Measurements from ENCODE around the gene CENPC. TPM values are rescaled to one million over a fixed set of nuclear protein-coding genes. Genes with fewer than 3 reads are reported as not detected.
"Not testable (repeated sequence)": the region's sequence is repeated elsewhere in the genome, so short reads cannot be mapped to it uniquely, and the experiment has no call there.

CENPC gene
- total RNA-seq, 1 experiment from 2014 or later: 17.7 TPM

- ChIA-PET CTCF (interaction anchor here (0.9 to 1.6 kb wide), 2 partner anchors 131 to 836 kb away, joined by 3 to 4 read pairs; no protein-coding TSS in a partner anchor), POLR2A (no interaction called here)
- no TSS peak for BruUV-seq (replicated peaks)
- no peaks in the 10 kb centered on the region for H3K27me3 Mint-ChIP-seq (ENCODE audit: insufficient read depth, unreplicated experiment)
- H3K9me3 Mint-ChIP-seq (ENCODE audit: unreplicated experiment): no peaks in the 10 kb centered on the region
- H3K4me1 Mint-ChIP-seq (ENCODE audit: insufficient read depth, unreplicated experiment): peaks cover 23% of the 10 kb centered on the region
- H3K36me3 Mint-ChIP-seq (ENCODE audit: insufficient read depth, unreplicated experiment): peaks cover 59% of the 10 kb centered on the region
- TF ChIP-seq CTCF (IDR thresholded peaks at IDR 0.05; ENCODE audit: unreplicated experiment): no peak
- intact Hi-C loops (cut with micrococcal nuclease): loop anchor here (10.0 kb wide), 1 partner anchor 635 kb away; no protein-coding TSS in a partner anchor
- no peak for DNase-seq (ENCODE audit: unreplicated experiment)
- no peak overlapping the region for H3K27ac Mint-ChIP-seq (ENCODE audit: low read depth, unreplicated experiment)
- no peak overlapping the region for H3K4me3 Mint-ChIP-seq (ENCODE audit: unreplicated experiment)
These were observed 5.5 kb downstream of the CENPC start for GRCh38 chr4:67539830-67540229.

- Mint-ChIP-seq H3K4me3 (ENCODE audit: unreplicated experiment) (no peak overlapping the region), H3K36me3 (ENCODE audit: insufficient read depth, unreplicated experiment) (peaks cover 75% of the 10 kb centered on the region), H3K27me3 (ENCODE audit: insufficient read depth, unreplicated experiment) (no peaks in the 10 kb centered on the region), H3K4me1 (ENCODE audit: insufficient read depth, unreplicated experiment) (no peaks in the 10 kb centered on the region), H3K9me3 (ENCODE audit: unreplicated experiment) (no peaks in the 10 kb centered on the region), H3K27ac (ENCODE audit: low read depth, unreplicated experiment) (no peak overlapping the region)
- CTCF ChIA-PET: interaction anchor here (0.6 kb wide), 1 partner anchor 128 kb away, joined by 4 read pairs; no protein-coding TSS in a partner anchor
- no peak for TF ChIP-seq CTCF (IDR thresholded peaks at IDR 0.05; ENCODE audit: unreplicated experiment)
- intact Hi-C loops (cut with micrococcal nuclease): no loop called here
- POLR2A ChIA-PET: interaction anchor here (1.0 kb wide), 1 partner anchor 10 kb away, joined by 6 read pairs; the partner anchor contains the start of gene CENPC
- no TSS peak for BruUV-seq (replicated peaks)
- no peak for DNase-seq (ENCODE audit: unreplicated experiment)
These were observed 9.9 kb downstream of the CENPC start for GRCh38 chr4:67535280-67535840.

GRCh38 chr4:67533112-67533511, 12.2 kb downstream of the CENPC start:
- H3K36me3 Mint-ChIP-seq (ENCODE audit: insufficient read depth, unreplicated experiment): peaks cover 69% of the 10 kb centered on the region
- ChIA-PET CTCF (no interaction called here), POLR2A (no interaction called here)
- H3K27me3 Mint-ChIP-seq (ENCODE audit: insufficient read depth, unreplicated experiment): no peaks in the 10 kb centered on the region
- H3K9me3 Mint-ChIP-seq (ENCODE audit: unreplicated experiment): no peaks in the 10 kb centered on the region
- no TSS peak for BruUV-seq (replicated peaks)
- no peaks in the 10 kb centered on the region for H3K4me1 Mint-ChIP-seq (ENCODE audit: insufficient read depth, unreplicated experiment)
- no peak for DNase-seq (ENCODE audit: unreplicated experiment)
- intact Hi-C loops (cut with micrococcal nuclease): no loop called here
- TF ChIP-seq CTCF (IDR thresholded peaks at IDR 0.05; ENCODE audit: unreplicated experiment): no peak
- H3K27ac Mint-ChIP-seq (ENCODE audit: low read depth, unreplicated experiment): no peak overlapping the region
- no peak overlapping the region for H3K4me3 Mint-ChIP-seq (ENCODE audit: unreplicated experiment)

GRCh38 chr4:67532397-67532796, 12.9 kb downstream of the CENPC start:
- intact Hi-C loops (cut with micrococcal nuclease); H3K9me3 Mint-ChIP-seq (ENCODE audit: unreplicated experiment); CTCF ChIA-PET; H3K27me3 Mint-ChIP-seq (ENCODE audit: insufficient read depth, unreplicated experiment); POLR2A ChIA-PET; DNase-seq (ENCODE audit: unreplicated experiment); H3K4me3 Mint-ChIP-seq (ENCODE audit: unreplicated experiment); H3K4me1 Mint-ChIP-seq (ENCODE audit: insufficient read depth, unreplicated experiment); BruUV-seq (replicated peaks); H3K27ac Mint-ChIP-seq (ENCODE audit: low read depth, unreplicated experiment): not testable (repeated sequence)
- H3K36me3 Mint-ChIP-seq (ENCODE audit: insufficient read depth, unreplicated experiment): peaks cover 65% of the 10 kb centered on the region
